ENCODE measurements around the gene ZNG1F.
"Not testable (repeated sequence)": the region's sequence is repeated elsewhere in the genome, so short reads cannot be mapped to it uniquely, and the experiment has no call there.

Gene ZNG1F

GRCh38 chr9:41229408-41230401 is 40.6 kb upstream of the ZNG1F start:
- DNase-seq (ENCODE audit: low spot score), result peak; percentile 83
- H3K36me3 ChIP-seq (ENCODE audit: low read depth), result no peaks in the 10 kb centered on the region
- no peak for TF ChIP-seq CTCF (IDR thresholded peaks at IDR 0.05; ENCODE audit: poor library complexity, severe bottlenecking)
- ATAC-seq (ENCODE audit: low read depth), result peak; percentile 48
- H3K9me3 ChIP-seq (ENCODE audit: severe bottlenecking), result peaks cover 2% of the 10 kb centered on the region
- H3K27me3 ChIP-seq (ENCODE audit: insufficient read depth, poor library complexity, severe bottlenecking), result no peaks in the 10 kb centered on the region
- H3K27ac ChIP-seq (ENCODE audit: poor library complexity, severe bottlenecking), result no peak overlapping the region
- H3K4me3 ChIP-seq (ENCODE audit: severe bottlenecking), result no peak overlapping the region
- no peaks in the 10 kb centered on the region for H3K4me1 ChIP-seq (ENCODE audit: insufficient read depth, poor library complexity, severe bottlenecking)

- H3K27me3 ChIP-seq (ENCODE audit: insufficient read depth, poor library complexity, severe bottlenecking); H3K36me3 ChIP-seq (ENCODE audit: low read depth); H3K27ac ChIP-seq (ENCODE audit: poor library complexity, severe bottlenecking); H3K9me3 ChIP-seq (ENCODE audit: severe bottlenecking); H3K4me1 ChIP-seq (ENCODE audit: insufficient read depth, poor library complexity, severe bottlenecking); DNase-seq (ENCODE audit: low spot score); H3K4me3 ChIP-seq (ENCODE audit: severe bottlenecking); ATAC-seq (ENCODE audit: low read depth): not testable (repeated sequence)
These were observed 30.7 kb upstream of the ZNG1F start for GRCh38 chr9:41219831-41220230.

- not testable (repeated sequence) for ATAC-seq (ENCODE audit: low read depth); H3K27me3 ChIP-seq (ENCODE audit: insufficient read depth, poor library complexity, severe bottlenecking); H3K36me3 ChIP-seq (ENCODE audit: low read depth); H3K9me3 ChIP-seq (ENCODE audit: severe bottlenecking); H3K4me1 ChIP-seq (ENCODE audit: insufficient read depth, poor library complexity, severe bottlenecking); DNase-seq (ENCODE audit: low spot score); H3K4me3 ChIP-seq (ENCODE audit: severe bottlenecking); H3K27ac ChIP-seq (ENCODE audit: poor library complexity, severe bottlenecking)
These were observed 678 bp downstream of the ZNG1F start for GRCh38 chr9:41188439-41188838.

GRCh38 chr9:41174994-41175393 is 14.1 kb downstream of the ZNG1F start:
- ATAC-seq (ENCODE audit: low read depth), result not testable (repeated sequence)

GRCh38 chr9:41150116-41150515 is 39.0 kb downstream of the ZNG1F start:
- H3K27me3 ChIP-seq (ENCODE audit: insufficient read depth, poor library complexity, severe bottlenecking); DNase-seq (ENCODE audit: low spot score): not testable (repeated sequence)

More at GRCh38 chr9:41174994-41175393, 14.1 kb downstream of the ZNG1F start:
- H3K27ac ChIP-seq (ENCODE audit: poor library complexity, severe bottlenecking); H3K4me1 ChIP-seq (ENCODE audit: insufficient read depth, poor library complexity, severe bottlenecking); DNase-seq (ENCODE audit: low spot score); H3K27me3 ChIP-seq (ENCODE audit: insufficient read depth, poor library complexity, severe bottlenecking); H3K9me3 ChIP-seq (ENCODE audit: severe bottlenecking); H3K36me3 ChIP-seq (ENCODE audit: low read depth); H3K4me3 ChIP-seq (ENCODE audit: severe bottlenecking): not testable (repeated sequence)

GRCh38 chr9:41141878-41142277 is 47.2 kb downstream of the ZNG1F start:
- not testable (repeated sequence) for H3K9me3 ChIP-seq (ENCODE audit: severe bottlenecking); H3K4me3 ChIP-seq (ENCODE audit: severe bottlenecking); H3K4me1 ChIP-seq (ENCODE audit: insufficient read depth, poor library complexity, severe bottlenecking); ATAC-seq (ENCODE audit: low read depth); H3K27ac ChIP-seq (ENCODE audit: poor library complexity, severe bottlenecking); H3K27me3 ChIP-seq (ENCODE audit: insufficient read depth, poor library complexity, severe bottlenecking); DNase-seq (ENCODE audit: low spot score); H3K36me3 ChIP-seq (ENCODE audit: low read depth)

More at GRCh38 chr9:41150116-41150515, 39.0 kb downstream of the ZNG1F start:
- not testable (repeated sequence) for H3K4me3 ChIP-seq (ENCODE audit: severe bottlenecking); H3K9me3 ChIP-seq (ENCODE audit: severe bottlenecking); ATAC-seq (ENCODE audit: low read depth); H3K27ac ChIP-seq (ENCODE audit: poor library complexity, severe bottlenecking); H3K36me3 ChIP-seq (ENCODE audit: low read depth); H3K4me1 ChIP-seq (ENCODE audit: insufficient read depth, poor library complexity, severe bottlenecking)

- H3K4me3 ChIP-seq (ENCODE audit: severe bottlenecking); H3K27ac ChIP-seq (ENCODE audit: poor library complexity, severe bottlenecking); DNase-seq (ENCODE audit: low spot score); H3K27me3 ChIP-seq (ENCODE audit: insufficient read depth, poor library complexity, severe bottlenecking); ATAC-seq (ENCODE audit: low read depth); H3K36me3 ChIP-seq (ENCODE audit: low read depth); H3K4me1 ChIP-seq (ENCODE audit: insufficient read depth, poor library complexity, severe bottlenecking); H3K9me3 ChIP-seq (ENCODE audit: severe bottlenecking): not testable (repeated sequence)
These were observed 60.5 kb downstream of the ZNG1F start, which contains the start of gene FOXD4L6 for GRCh38 chr9:41128581-41128980. Gene FOXD4L6 (minus strand): TSS chr9:41128681. CDS start chr9:41128383, 298 bp downstream.

- ATAC-seq (ENCODE audit: low read depth); H3K36me3 ChIP-seq (ENCODE audit: low read depth); H3K4me3 ChIP-seq (ENCODE audit: severe bottlenecking); DNase-seq (ENCODE audit: low spot score); H3K9me3 ChIP-seq (ENCODE audit: severe bottlenecking); H3K27ac ChIP-seq (ENCODE audit: poor library complexity, severe bottlenecking); H3K27me3 ChIP-seq (ENCODE audit: insufficient read depth, poor library complexity, severe bottlenecking); H3K4me1 ChIP-seq (ENCODE audit: insufficient read depth, poor library complexity, severe bottlenecking): not testable (repeated sequence)
These were observed 62.2 kb downstream of the ZNG1F start for GRCh38 chr9:41126746-41127446.

GRCh38 chr9:41125936-41126335 is 63.2 kb downstream of the ZNG1F start:
- ATAC-seq (ENCODE audit: low read depth); H3K36me3 ChIP-seq (ENCODE audit: low read depth): not testable (repeated sequence)

GRCh38 chr9:41125109-41125658 is 63.9 kb downstream of the ZNG1F start:
- H3K4me1 ChIP-seq (ENCODE audit: insufficient read depth, poor library complexity, severe bottlenecking); H3K9me3 ChIP-seq (ENCODE audit: severe bottlenecking); DNase-seq (ENCODE audit: low spot score); ATAC-seq (ENCODE audit: low read depth); H3K36me3 ChIP-seq (ENCODE audit: low read depth); H3K4me3 ChIP-seq (ENCODE audit: severe bottlenecking); H3K27ac ChIP-seq (ENCODE audit: poor library complexity, severe bottlenecking); H3K27me3 ChIP-seq (ENCODE audit: insufficient read depth, poor library complexity, severe bottlenecking): not testable (repeated sequence)

More at GRCh38 chr9:41125936-41126335, 63.2 kb downstream of the ZNG1F start:
- H3K27ac ChIP-seq (ENCODE audit: poor library complexity, severe bottlenecking); DNase-seq (ENCODE audit: low spot score); H3K4me1 ChIP-seq (ENCODE audit: insufficient read depth, poor library complexity, severe bottlenecking); H3K4me3 ChIP-seq (ENCODE audit: severe bottlenecking); H3K27me3 ChIP-seq (ENCODE audit: insufficient read depth, poor library complexity, severe bottlenecking); H3K9me3 ChIP-seq (ENCODE audit: severe bottlenecking): not testable (repeated sequence)

Data from RWPE2 (cell line).